HUES48 (cell line): ENCODE measurements around the gene CCDC14.

Experiments used
- H3K27ac ChIP-seq: one replicate; pipeline ENCODE4 v1.7.0; 2013; ENCODE audit warnings: low read depth, low read length, inconsistent platforms
- H3K27me3 ChIP-seq: 2 replicates; pipeline ENCODE4 v1.6.1; 2013; ENCODE audit warnings: mild to moderate bottlenecking, low read length; ENCODE audit not compliant: control insufficient read depth, insufficient read depth
- H3K36me3 ChIP-seq: 2 replicates; pipeline ENCODE4 v1.6.1; 2013; ENCODE audit warnings: low read length; ENCODE audit not compliant: control insufficient read depth, insufficient read depth
- H3K4me1 ChIP-seq: 2 replicates; pipeline ENCODE4 v1.6.1; 2013; ENCODE audit warnings: mild to moderate bottlenecking, low read length; ENCODE audit not compliant: control insufficient read depth, insufficient read depth
- H3K4me3 ChIP-seq: 2 replicates; pipeline ENCODE4 v1.5.1; 2013; ENCODE audit warnings: mild to moderate bottlenecking, low read depth, low read length
- H3K9ac ChIP-seq: 2 replicates; pipeline ENCODE4 v1.6.1; 2013; ENCODE audit warnings: mild to moderate bottlenecking, low read depth, low read length, moderate library complexity
- H3K9me3 ChIP-seq: 2 replicates; pipeline ENCODE4 v1.6.1; 2013; ENCODE audit warnings: low read length; ENCODE audit not compliant: control insufficient read depth, insufficient read depth

CCDC14 gene

DNA sequence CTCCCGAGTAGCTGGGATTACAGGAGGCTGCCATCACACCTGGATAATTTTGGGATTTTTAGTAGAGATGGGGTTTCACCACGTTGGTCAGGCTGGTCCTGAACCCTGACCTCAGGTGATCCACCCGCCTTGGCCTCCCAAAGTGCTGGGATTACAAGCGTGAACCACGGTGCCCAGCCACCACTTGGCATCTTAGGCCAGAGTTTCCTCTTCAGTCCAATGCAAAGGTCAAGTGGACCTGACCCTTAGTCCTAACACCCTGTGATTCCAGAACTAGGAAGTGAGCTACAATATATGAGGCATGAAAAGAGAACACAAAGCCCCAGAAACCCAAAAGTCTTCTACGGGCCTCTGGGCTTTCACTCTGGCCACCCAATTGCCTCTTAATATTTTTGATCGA is 82.2 kb downstream of the CCDC14 start:
- no peak overlapping the region for H3K4me3 ChIP-seq
- peaks cover 9% of the 10 kb centered on the region; the same call in 1 of the 2 replicates for H3K4me1 ChIP-seq
- no peak overlapping the region for H3K9ac ChIP-seq
- H3K36me3 ChIP-seq, result no peaks in the 10 kb centered on the region
- H3K27me3 ChIP-seq, result peaks cover 13% of the 10 kb centered on the region
- no peak overlapping the region for H3K27ac ChIP-seq
- H3K9me3 ChIP-seq, result no peaks in the 10 kb centered on the region

DNA sequence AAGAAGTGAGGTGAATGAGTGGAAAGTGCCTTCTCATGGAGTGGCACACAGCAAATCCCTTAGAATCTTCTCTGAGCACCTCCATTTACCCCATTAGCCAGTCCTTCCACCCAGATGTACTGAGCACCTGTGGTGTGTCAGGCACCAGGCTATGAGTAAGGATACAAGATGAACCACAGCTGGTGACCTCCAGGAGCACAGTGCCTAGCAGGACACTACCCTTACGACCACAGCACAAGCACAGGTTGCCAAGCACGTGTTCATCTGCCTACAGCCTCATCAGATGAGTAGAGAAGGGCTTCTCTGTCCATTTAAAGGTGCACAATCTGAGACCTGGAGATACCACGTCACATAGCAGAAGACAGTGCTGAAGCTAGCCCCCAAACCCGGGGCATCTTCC is 83.1 kb downstream of the CCDC14 start:
- peaks cover 6% of the 10 kb centered on the region for H3K27me3 ChIP-seq
- 0 out of 2 replicates have a peak, but pooled peaks cover 5% of the 10 kb centered on the region for H3K4me1 ChIP-seq

DNA sequence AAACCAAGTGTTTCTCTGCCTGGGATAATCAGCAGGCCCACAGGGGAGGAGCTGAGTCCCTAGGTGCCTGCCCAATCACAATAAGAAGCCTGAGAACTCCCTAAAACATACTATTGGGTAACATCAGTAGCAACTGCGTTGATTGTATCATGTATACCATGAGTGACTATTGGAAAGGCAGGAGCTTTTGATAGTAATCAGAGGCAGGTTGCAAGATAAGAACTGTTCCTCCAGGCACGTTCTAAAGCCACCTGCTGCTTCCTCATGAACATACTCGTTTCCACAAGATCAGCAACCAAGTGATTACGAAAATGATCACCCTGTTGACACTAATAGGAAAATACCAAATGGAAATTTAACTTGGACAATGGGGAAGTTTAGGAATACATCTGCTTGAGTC is 83.6 kb downstream of the CCDC14 start:
- Histone ChIP-seq H3K36me3 (no peaks in the 10 kb centered on the region), H3K4me3 (no peak overlapping the region), H3K9ac (no peak overlapping the region), H3K27me3 (peaks cover under 1% of the 10 kb centered on the region; the same call in 1 of the 2 replicates), H3K4me1 (0 out of 2 replicates have a peak, but pooled peaks cover 4% of the 10 kb centered on the region), H3K9me3 (no peaks in the 10 kb centered on the region), H3K27ac (no peak overlapping the region)

More for the DNA sequence above, 83.1 kb downstream of the CCDC14 start:
- Histone ChIP-seq H3K9me3 (no peaks in the 10 kb centered on the region), H3K4me3 (no peak overlapping the region), H3K9ac (no peak overlapping the region), H3K36me3 (no peaks in the 10 kb centered on the region), H3K27ac (no peak overlapping the region)

DNA sequence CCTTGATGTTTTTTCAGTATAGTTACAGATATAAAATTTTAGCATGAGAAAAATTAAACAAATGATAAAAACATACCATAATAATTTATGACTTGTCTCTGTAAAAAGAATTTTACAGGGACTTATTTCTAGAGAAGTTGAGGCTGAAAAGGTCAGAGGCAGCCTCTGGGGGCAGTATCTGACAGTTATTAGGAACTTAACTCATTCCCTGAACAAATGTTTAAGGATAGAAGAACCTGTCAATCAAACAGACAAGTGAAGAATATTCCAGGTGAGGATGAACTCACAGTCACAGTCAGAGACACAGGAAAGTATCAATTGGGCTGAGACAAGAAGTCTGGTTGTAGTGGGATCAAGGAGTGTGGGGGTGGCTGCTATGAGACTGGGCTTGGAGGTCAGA is 84.2 kb downstream of the CCDC14 start:
- Histone ChIP-seq H3K27ac (no peak overlapping the region), H3K27me3 (no peaks in the 10 kb centered on the region), H3K36me3 (no peaks in the 10 kb centered on the region), H3K9ac (no peak overlapping the region), H3K4me3 (no peak overlapping the region), H3K4me1 (0 out of 2 replicates have a peak, but pooled peaks cover 4% of the 10 kb centered on the region), H3K9me3 (no peaks in the 10 kb centered on the region)

DNA sequence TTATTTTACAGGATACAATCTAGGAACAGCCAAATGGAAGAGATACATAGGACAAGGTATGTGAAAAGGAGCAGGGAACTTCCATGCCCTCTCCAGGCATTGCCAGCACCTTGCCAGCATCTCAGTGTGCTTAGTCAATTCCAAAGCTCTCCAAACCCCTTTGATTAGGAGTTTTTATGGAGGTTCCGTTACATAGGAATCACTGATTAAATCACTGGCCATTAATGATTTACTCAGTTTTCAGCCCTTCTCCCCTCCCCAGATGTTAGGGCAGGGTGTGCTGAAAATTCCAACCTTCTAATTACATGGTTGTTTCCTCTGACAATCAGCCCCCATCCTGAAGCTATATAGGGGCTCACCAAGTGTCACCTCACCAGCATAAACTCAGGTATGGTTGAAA is 88.4 kb downstream of the CCDC14 start:
- H3K4me3 ChIP-seq, result no peak overlapping the region
- H3K27me3 ChIP-seq, result no peaks in the 10 kb centered on the region
- no peaks in the 10 kb centered on the region for H3K4me1 ChIP-seq
- H3K9ac ChIP-seq, result no peak overlapping the region
- peaks cover 2% of the 10 kb centered on the region; the same call in 1 of the 2 replicates for H3K9me3 ChIP-seq
- H3K27ac ChIP-seq, result no peak overlapping the region
- no peaks in the 10 kb centered on the region for H3K36me3 ChIP-seq

DNA sequence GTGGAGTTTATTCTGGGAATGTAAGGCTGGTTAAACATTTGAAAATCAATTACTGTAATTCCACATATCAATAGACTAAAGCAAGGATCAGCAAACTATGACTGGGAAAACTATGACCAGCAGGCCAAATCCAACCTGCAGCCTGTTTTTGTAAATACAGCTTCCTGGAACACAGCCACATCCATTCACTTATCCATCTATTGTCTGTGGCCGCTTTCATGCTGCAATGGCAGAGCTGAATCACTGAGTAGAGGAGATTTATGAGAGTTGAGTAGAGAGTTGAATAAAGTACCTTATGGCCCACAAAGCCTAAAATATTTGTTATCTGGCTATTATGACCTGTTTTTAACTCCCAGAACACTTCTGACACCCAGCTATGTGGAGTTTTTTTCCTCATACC is 89.1 kb downstream of the CCDC14 start:
- Histone ChIP-seq H3K4me1 (no peaks in the 10 kb centered on the region), H3K27me3 (no peaks in the 10 kb centered on the region), H3K4me3 (no peak overlapping the region), H3K36me3 (no peaks in the 10 kb centered on the region), H3K27ac (no peak overlapping the region), H3K9ac (no peak overlapping the region), H3K9me3 (peaks cover 2% of the 10 kb centered on the region; the same call in 1 of the 2 replicates)

DNA sequence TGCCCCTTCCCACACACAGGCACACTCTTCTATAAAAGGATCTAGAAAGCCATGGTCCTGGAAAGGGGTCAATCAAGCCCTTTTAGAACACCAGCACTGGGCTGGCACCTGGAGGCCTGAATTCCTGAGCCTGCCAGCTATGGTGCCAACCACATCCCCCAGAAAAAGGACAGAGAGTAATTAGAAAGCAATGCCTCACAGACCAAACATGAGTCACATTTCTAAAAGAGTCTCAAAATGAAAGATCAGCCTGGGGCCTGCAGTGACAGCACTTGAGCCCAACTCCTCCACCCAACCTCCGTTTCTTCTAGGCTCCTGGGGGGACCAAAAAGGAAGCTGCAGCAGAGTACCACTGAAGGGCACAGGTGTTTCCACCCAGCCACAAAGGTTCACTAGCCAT is 91.0 kb downstream of the CCDC14 start:
- no peak overlapping the region for H3K9ac ChIP-seq
- H3K9me3 ChIP-seq, result peaks cover 2% of the 10 kb centered on the region; the same call in 1 of the 2 replicates
- no peak overlapping the region for H3K4me3 ChIP-seq

DNA sequence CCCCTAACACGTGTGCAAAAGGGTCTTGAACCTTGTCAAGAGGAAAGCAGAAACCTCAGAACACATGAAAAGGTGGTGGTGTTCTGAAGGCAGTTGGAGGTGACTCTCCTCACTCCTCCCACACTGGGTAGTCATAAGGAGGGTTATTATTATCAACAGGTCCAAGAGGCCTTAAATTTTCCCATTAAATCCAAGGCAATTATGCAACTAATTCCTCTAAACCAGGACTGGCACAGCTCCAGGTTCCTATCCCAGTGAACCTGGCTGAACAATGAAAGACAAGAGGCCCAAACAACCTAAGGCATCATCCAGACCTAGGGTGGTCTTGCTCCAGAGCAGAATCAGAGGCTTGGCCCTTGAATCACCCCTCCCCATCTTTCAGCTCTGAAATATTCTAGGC is 91.9 kb downstream of the CCDC14 start:
- H3K27me3 ChIP-seq, result no peaks in the 10 kb centered on the region
- no peaks in the 10 kb centered on the region for H3K4me1 ChIP-seq
- H3K4me3 ChIP-seq, result no peak overlapping the region
- no peak overlapping the region for H3K27ac ChIP-seq
- H3K9ac ChIP-seq, result no peak overlapping the region
- peaks cover 2% of the 10 kb centered on the region; the same call in 1 of the 2 replicates for H3K9me3 ChIP-seq
- no peaks in the 10 kb centered on the region for H3K36me3 ChIP-seq

More for the DNA sequence above, 91.0 kb downstream of the CCDC14 start:
- no peak overlapping the region for H3K27ac ChIP-seq
- H3K36me3 ChIP-seq, result no peaks in the 10 kb centered on the region
- H3K4me1 ChIP-seq, result no peaks in the 10 kb centered on the region
- H3K27me3 ChIP-seq, result no peaks in the 10 kb centered on the region

DNA sequence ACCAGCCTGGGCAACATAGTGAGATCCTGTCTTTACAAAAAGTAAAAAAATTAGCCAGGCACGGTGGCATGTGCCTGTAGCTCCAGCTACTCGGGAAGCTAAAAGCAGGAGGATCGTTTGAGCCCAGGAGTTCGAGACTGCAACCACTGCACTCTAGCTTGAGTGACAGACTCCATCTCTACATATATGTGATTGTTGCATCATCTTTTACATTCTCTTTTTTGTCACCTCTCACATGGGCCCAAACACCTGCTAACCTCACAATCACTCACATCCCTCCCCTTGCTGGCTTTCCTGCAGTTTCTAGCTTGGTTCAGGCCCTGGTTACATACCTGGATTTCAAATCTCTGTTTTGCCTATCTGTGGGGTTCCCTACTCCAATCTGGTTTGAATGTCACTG is 96.3 kb downstream of the CCDC14 start:
- H3K27me3 ChIP-seq, result no peaks in the 10 kb centered on the region
- H3K36me3 ChIP-seq, result no peaks in the 10 kb centered on the region

More for the DNA sequence above, 96.3 kb downstream of the CCDC14 start:
- no peaks in the 10 kb centered on the region for H3K9me3 ChIP-seq
- H3K4me1 ChIP-seq, result no peaks in the 10 kb centered on the region
- no peak overlapping the region for H3K27ac ChIP-seq
- no peak overlapping the region for H3K9ac ChIP-seq
- H3K4me3 ChIP-seq, result no peak overlapping the region
